Measurements from ENCODE around the gene CENPP.

The CENPP gene

DNA sequence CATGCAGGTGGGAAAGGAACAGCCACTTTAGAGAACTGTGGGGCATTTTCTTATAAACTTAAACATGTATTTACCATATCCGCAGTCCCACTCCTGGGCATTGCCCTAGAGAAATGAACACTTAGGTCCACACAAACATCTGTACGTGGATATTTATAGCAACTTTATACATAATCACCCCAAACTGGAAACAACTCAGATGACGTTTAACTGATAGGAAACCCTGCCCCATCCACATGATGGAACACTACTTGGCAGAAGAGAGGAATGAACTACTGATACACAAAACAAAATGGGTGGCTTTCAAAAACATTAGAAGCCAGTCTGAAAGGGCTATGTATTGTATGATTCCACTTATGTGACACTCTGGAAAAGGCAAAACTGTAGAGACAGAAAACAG, 187.6 kb downstream of the CENPP start:
- H3K36me3 ChIP-seq: peaks cover 14 to 22% (median 16%) of the 10 kb centered on the region in 3 donors
- no peaks in the 10 kb centered on the region for H3K27me3 ChIP-seq
- no peak for DNase-seq
- H3K9me3 ChIP-seq: no peaks in the 10 kb centered on the region
- intact Hi-C loops (cut with DNase I; ENCODE audit: low total_unique reads): no loop called here
- no peak overlapping the region for H3K4me3 ChIP-seq
- peak overlapping the region; percentile 65 to 70 for H3K27ac ChIP-seq
- H3K4me1 ChIP-seq: peaks cover 0 to 32% (median 15%) of the 10 kb centered on the region in 4 donors
- TF ChIP-seq, protein P1, sequence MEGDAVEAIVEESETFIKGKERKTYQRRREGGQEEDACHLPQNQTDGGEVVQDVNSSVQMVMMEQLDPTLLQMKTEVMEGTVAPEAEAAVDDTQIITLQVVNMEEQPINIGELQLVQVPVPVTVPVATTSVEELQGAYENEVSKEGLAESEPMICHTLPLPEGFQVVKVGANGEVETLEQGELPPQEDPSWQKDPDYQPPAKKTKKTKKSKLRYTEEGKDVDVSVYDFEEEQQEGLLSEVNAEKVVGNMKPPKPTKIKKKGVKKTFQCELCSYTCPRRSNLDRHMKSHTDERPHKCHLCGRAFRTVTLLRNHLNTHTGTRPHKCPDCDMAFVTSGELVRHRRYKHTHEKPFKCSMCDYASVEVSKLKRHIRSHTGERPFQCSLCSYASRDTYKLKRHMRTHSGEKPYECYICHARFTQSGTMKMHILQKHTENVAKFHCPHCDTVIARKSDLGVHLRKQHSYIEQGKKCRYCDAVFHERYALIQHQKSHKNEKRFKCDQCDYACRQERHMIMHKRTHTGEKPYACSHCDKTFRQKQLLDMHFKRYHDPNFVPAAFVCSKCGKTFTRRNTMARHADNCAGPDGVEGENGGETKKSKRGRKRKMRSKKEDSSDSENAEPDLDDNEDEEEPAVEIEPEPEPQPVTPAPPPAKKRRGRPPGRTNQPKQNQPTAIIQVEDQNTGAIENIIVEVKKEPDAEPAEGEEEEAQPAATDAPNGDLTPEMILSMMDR (IDR thresholded peaks at IDR 0.05): no peak

DNA sequence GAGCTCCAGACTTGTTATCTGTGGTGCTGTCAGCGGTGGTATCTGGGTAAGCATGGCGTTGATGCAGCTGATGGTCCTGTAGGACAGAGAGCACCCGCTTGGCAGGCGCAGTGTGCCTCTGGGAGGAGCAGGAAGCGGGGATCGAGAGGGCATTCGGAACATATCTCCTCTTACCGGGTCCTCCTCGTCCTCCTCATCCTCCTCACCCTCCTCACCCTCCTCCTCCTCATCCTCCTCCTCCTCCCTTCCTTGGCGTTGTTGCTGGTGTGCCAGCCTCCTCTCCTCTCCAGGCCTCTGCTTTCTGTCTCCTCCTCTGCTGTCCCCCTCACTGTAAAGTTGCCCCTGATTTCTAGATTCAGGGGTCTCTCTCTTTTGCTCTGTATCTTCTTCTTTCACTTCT, 188.9 kb downstream of the CENPP start:
- peaks cover 0 to 22% (median 13%) of the 10 kb centered on the region in 4 donors for H3K4me1 ChIP-seq
- H3K27me3 ChIP-seq: no peaks in the 10 kb centered on the region
- peaks cover 14 to 22% (median 19%) of the 10 kb centered on the region in 3 donors for H3K36me3 ChIP-seq
- no peaks in the 10 kb centered on the region for H3K9me3 ChIP-seq
- intact Hi-C loops (cut with DNase I; ENCODE audit: low total_unique reads): no loop called here
- DNase-seq: no peak
- H3K27ac ChIP-seq: peak overlapping the region; percentile 35 to 65
- TF ChIP-seq, protein P1 (IDR thresholded peaks at IDR 0.05): no peak
- H3K4me3 ChIP-seq: no peak overlapping the region

DNA sequence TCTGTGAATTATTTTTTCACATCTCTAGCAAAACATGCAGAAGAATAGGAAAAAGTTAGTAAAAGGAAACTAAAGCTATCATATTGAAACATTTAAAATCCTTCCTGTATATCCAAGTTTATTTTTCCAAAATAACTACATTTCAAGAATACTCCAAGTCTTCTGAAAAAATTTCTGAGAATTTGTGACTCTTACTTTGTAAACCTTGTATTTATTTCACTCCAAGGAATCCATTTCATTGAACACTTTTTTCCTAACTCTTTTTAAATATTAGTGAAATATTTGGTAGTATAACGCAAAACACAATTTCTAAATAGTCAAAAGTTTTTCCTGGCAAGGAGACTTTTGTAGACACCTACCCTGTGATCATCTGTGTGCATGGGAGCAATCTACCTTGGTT, 190.8 kb downstream of the CENPP start:
- H3K4me3 ChIP-seq: no peak overlapping the region
- peaks cover 0 to 22% (median 13%) of the 10 kb centered on the region in 4 donors for H3K4me1 ChIP-seq
- intact Hi-C loops (cut with DNase I; ENCODE audit: low total_unique reads): no loop called here
- no peaks in the 10 kb centered on the region for H3K9me3 ChIP-seq
- peaks cover 24 to 33% (median 30%) of the 10 kb centered on the region in 3 donors for H3K36me3 ChIP-seq
- no peak for DNase-seq
- TF ChIP-seq, protein P1 (IDR thresholded peaks at IDR 0.05): no peak
- no peak overlapping the region for H3K27ac ChIP-seq
- H3K27me3 ChIP-seq: no peaks in the 10 kb centered on the region

DNA sequence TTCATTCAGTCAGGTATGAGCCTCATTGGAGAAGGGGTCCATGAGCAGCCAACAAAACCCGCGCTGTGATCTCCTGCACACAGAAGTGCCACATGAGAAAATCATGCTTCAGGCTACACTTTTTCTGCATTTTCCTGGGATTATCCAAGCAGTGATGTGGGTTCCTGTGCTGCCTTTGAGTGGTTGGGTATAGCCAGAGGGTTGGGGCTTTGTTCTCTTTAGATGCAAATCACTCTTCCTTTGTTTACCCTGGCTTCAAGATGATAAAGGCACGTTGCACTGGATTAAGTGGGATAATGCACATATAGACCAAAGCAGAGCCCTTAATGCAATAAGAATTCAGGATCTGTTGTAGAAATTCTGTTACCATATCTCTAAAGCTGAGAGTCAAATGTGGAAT, 191.3 kb downstream of the CENPP start:
- Histone ChIP-seq H3K9me3 (no peaks in the 10 kb centered on the region), H3K4me3 (no peak overlapping the region), H3K27me3 (no peaks in the 10 kb centered on the region), H3K36me3 (peaks cover 24 to 37% (median 32%) of the 10 kb centered on the region in 3 donors), H3K4me1 (peaks cover 0 to 18% (median 12%) of the 10 kb centered on the region in 4 donors), H3K27ac (no peak overlapping the region)
- intact Hi-C loops (cut with DNase I; ENCODE audit: low total_unique reads): no loop called here
- TF ChIP-seq, protein P1 (IDR thresholded peaks at IDR 0.05): no peak
- no peak for DNase-seq

DNA sequence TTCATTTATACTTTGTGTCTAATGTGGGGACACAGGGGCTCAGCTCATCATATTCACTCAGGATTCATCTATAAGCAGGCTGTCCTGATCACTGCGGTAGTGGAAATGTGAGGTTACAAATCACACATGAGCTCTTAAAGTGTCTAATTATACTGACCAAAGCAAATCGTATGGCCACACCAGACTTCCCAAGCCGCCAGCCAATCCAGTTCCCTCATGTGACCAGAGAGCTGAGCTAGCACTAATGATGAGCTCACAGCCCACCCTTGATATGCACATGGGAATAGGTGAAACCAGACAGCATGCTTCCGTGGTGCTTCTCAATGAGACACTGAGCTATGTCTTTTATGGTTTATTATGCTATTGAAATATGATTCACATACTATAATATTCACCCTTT, 192.4 kb downstream of the CENPP start:
- Histone ChIP-seq H3K36me3 (peaks cover 24 to 42% (median 32%) of the 10 kb centered on the region in 3 donors), H3K27ac (no peak overlapping the region), H3K4me3 (no peak overlapping the region), H3K4me1 (peaks cover 0 to 7% (median 2%) of the 10 kb centered on the region in 4 donors), H3K9me3 (no peaks in the 10 kb centered on the region), H3K27me3 (no peaks in the 10 kb centered on the region)
- TF ChIP-seq, protein P1 (IDR thresholded peaks at IDR 0.05): no peak
- intact Hi-C loops (cut with DNase I; ENCODE audit: low total_unique reads): no loop called here
- no peak for DNase-seq

DNA sequence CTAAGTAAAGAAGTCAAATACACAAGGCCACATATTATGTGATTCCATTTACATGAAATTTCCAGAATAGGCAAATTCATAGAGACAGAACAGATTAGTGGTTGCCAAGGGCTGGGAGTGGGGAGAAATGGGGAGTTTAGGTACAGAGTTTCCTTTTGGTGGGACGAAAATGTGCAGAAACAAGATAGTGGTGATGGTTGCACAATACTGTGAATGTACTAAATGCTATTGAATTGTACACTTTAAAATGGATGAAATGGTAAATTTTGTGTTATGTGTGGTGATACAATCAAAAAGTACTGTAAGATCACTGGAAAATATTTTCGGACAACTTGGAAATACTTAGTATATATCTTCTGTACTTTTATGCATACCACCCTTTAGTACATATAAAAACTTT, 195.1 kb downstream of the CENPP start:
- Histone ChIP-seq H3K27ac (no peak overlapping the region), H3K9me3 (no peaks in the 10 kb centered on the region), H3K36me3 (peaks cover 16 to 36% (median 31%) of the 10 kb centered on the region in 3 donors), H3K4me3 (no peak overlapping the region), H3K4me1 (no peaks in the 10 kb centered on the region), H3K27me3 (no peaks in the 10 kb centered on the region)
- no peak for DNase-seq
- intact Hi-C loops (cut with DNase I; ENCODE audit: low total_unique reads): no loop called here
- TF ChIP-seq, protein P1 (IDR thresholded peaks at IDR 0.05): no peak
